Activated CD4-positive, alpha-beta T cell treated with anti-CD3 and anti-CD28 coated beads for 24 hours (primary cell): ENCODE measurements around the gene LMO1.

ENCODE experiments used
- DNase-seq, 2 donors: peaks; one replicate each; pipeline ENCODE4 v3.0.0-alpha.2; 2020; ENCODE audit warnings: low read depth in 2 of 2

LMO1 gene

GRCh38 chr11:8205566-8205965 lies 58.1 kb downstream of the LMO1 start:
- DNase-seq: no peak

DNA sequence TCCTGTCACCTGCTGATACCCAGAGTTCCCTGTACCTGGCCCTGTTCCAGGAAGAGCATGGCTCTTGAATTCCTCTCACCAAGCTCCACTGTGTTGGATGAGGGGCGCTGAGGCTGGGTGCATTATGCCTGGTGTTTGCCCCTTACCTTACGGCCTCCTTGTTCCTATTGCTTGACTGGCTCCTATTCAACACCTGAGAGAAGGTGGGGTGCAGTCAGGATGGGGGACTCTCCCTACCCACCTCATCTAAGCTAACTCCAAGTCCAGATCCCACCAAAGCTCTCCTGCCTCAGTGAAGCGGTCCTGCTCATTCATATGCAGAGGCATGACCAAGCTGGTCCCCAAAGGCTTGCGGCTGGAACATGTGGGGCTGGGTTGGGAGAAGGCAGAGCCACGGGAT lies 59.1 kb downstream of the LMO1 start:
- DNase-seq: no peak

DNA sequence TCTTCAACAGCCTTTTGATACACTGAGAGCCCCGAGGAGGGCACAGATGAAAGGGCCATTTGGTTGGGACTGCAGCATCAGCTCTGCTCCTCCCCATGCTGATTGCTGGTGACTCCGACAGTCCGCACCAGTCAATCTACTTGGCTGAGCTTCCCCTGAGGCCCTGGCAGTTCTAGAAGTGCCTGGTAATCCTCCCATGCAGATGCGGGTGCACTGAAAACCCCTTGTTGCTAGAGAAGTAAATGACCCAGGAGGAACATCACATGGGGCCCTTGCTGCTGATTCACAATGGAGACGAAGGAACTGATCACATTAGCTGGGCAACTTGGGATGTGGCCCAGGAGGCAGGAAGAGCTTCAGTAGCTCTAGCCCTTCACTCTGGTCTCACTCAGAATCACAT lies 59.7 kb downstream of the LMO1 start:
- no peak for DNase-seq

GRCh38 chr11:8203414-8203715 lies 60.3 kb downstream of the LMO1 start:
- DNase-seq: no peak

DNA sequence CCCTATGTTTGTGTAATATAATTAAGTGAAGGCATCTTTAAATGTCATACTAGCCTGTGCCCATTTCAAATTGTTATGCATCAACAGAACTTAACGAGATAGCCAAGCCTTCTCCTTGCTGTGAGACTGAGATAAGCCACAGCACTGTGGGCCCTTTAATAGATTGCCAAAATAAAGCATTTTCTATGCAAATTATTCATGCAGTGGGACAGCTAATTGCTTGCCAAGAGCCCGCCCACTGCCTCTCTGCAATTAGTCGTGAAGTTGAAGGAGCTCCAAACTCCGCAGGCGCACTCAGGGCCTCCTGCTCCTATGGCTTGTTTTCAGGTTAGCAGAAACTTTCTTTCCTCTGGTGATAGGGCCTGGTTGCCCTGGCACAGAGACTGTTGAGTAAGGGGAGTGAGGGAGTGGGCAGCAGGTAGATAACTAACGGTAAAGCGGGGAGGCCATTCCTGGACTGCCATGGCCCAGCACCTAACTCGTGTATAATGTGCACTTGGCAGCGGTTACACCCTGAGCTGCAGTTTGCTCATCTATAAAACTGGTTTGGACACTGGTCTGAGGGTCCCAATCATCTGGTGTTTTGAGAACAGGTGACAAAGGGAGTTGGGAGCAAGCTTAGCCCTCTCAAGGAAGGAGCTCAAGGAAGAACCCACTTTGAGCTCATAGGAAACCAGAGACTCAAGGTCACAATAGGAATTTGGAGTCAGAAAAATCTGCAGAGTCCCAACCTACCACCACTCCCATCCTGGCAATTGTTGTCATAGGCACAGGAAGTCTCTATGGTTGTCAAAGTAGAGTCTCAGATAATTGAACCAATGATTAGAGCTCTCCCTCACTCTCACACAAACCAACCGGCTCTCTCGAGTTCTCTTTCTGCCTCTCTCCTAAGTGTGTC lies 60.9 kb downstream of the LMO1 start:
- no peak for DNase-seq

- no peak for DNase-seq
Measured at GRCh38 chr11:8201644-8202365, 61.9 kb downstream of the LMO1 start.

GRCh38 chr11:8199676-8200075 lies 64.0 kb downstream of the LMO1 start:
- DNase-seq: no peak

DNA sequence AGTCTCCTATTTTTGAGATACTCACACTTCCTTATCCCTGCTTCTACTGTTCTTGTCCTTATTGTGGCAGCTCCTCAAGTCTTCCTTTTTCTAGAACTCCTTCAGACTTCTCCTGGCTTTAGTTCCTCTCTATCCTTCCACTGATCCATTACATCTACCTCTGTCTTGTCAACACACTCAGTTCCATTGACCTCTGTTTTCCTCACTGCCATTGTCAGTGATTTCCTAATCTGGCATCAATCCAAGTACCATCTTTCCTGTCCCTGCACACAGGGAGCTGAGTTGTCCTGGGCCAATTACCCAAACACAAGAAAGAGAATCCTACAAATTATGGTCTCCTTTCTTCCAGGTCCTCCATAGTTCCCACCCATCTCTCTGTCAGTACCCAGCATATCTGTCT lies 66.9 kb downstream of the LMO1 start:
- no peak for DNase-seq

- no peak for DNase-seq
Measured at GRCh38 chr11:8194956-8195355, 68.7 kb downstream of the LMO1 start.

DNA sequence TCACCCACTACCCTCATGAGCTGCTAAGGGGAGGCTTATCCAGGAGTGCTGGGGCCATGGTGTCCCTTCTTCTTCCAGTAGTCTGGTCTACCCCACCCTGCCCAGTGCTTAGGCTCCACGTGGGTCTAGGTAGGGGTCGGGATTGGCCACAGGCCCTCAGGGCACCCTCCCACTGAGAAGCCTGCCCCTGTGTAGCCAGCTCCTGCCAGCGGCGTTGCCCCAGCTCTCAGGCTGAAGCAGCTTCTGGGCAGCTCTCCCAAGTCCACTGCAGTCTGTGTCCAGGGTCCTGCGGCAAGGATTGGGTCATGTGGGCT lies 70.8 kb downstream of the LMO1 start:
- no peak for DNase-seq

GRCh38 chr11:8192016-8192895 lies 71.4 kb downstream of the LMO1 start:
- DNase-seq: peak in 1 of 2 donors; percentile 37

DNA sequence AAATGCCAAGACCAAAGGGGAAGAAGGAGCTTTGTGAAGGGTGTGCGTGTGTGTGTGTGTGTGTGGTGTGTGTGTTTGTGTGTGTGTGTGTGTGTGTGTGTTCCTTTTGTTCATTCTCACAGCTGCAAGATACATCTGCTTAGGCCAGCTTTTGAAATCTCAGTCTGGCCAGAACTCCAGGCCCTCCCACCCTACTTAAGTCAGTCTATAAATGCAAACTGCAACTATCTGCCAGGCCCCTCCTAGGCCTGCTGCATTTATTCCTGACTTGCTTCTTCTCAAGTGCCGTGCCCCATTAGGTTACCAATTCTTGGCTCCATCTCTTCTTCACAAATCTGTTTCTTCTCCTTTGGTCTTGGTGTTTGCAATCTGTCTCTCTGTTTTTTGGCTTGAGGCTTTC lies 73.2 kb downstream of the LMO1 start:
- no peak for DNase-seq

DNA sequence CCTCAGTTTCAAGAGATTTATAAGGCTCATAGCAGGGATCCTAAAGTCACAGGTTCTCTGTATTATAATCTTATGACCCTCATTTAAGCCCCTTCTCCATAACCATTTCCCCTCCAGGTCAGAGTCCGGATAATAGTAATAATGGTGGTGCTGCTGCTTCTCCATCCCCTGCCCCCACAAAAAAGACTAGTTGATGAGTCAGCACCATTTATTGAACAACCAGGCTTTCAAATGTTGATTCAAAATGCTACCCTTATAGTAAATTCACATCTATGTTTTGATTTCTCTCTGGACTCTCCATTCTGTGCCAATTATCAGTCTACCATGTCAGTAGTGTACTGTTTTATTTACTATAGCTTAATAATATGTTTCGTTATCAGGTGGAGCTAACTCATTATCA lies 77.2 kb downstream of the LMO1 start:
- no peak for DNase-seq

- DNase-seq: no peak
Measured at GRCh38 chr11:8183111-8183510, 80.6 kb downstream of the LMO1 start.

DNA sequence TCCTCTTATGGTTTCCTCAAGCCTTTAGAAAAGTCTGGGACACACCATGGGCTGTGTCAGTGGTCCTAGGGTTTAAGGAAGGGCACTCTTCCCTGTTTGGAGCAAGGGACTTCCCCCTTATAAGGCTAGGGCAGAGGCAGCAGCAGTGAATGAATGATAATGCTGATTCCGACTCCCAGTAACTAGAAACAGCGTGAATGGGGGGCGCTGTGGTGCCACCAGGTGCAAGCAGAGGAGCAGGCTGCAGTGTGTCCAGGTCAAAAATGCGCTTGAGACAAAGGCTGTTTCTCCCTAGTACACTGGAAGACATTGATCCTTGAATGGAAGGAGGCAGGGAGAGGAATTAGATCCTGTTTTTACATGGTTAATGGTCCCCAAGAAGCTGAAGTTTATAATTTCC lies 83.2 kb downstream of the LMO1 start:
- no peak for DNase-seq

GRCh38 chr11:8178297-8178696 lies 85.4 kb downstream of the LMO1 start:
- DNase-seq: no peak

DNA sequence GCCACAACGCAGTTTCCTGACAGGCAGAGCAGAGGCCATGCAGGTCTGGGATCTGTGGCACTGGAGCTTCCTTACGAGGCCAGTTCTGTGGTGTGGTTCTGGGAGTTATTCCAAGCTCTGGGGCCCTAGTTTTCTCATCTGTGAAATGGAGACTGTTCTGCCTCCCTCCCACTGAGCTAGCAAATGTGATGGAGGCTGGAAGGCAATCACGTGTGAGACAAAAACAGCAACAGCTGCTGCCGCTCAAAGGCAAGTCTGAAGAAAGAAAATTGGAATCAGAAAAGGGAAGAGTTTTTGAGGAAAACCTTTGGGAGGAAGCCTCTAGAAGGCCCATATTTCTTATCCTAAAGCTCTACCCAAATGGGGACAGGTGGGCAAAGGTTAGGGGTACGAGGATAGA lies 86.5 kb downstream of the LMO1 start:
- DNase-seq: no peak
